Small intestine (tissue), 7 donors: ENCODE results near the gene TMEM117. TPM values are rescaled to one million over a fixed set of nuclear protein-coding genes. Genes with fewer than 3 reads are reported as not detected.

Experiments
- DNase-seq, 2 donors: peaks; one replicate each; pipeline versions ENCODE4 v3.0.0 to v3.0.0-alpha.2; 2013
- FAIRE-seq: peaks from 2 replicates; lab custom pipeline; 2012; peaks lifted over from hg19 to GRCh38; lab: Jason Lieb, UNC
- H3K27ac ChIP-seq, 3 donors: one replicate each; pipeline ENCODE4 v1.5.1; 2013; ENCODE audit warnings: low read length in 2 of 3, mild to moderate bottlenecking in 2 of 3, control low read depth in 1 of 3, inconsistent platforms in 1 of 3, low read depth in 1 of 3, moderate library complexity in 1 of 3
- H3K27me3 ChIP-seq, 3 donors: one replicate each; pipeline ENCODE4 v1.6.1; 2013; ENCODE audit warnings: low read length in 3 of 3, inconsistent platforms in 1 of 3; ENCODE audit not compliant: control insufficient read depth in 3 of 3, insufficient read depth in 3 of 3
- H3K36me3 ChIP-seq, 3 donors: one replicate each; pipeline ENCODE4 v1.6.1; 2013; ENCODE audit warnings: low read length in 3 of 3, inconsistent platforms in 1 of 3, low read depth in 1 of 3, mild to moderate bottlenecking in 1 of 3, moderate library complexity in 1 of 3; ENCODE audit not compliant: control insufficient read depth in 3 of 3, insufficient read depth in 2 of 3
- H3K4me1 ChIP-seq, 3 donors: one replicate each; pipeline ENCODE4 v1.6.1; 2013; ENCODE audit warnings: low read length in 2 of 3, inconsistent platforms in 1 of 3, low read depth in 1 of 3, mild to moderate bottlenecking in 1 of 3, moderate library complexity in 1 of 3; ENCODE audit not compliant: control insufficient read depth in 3 of 3, insufficient read depth in 2 of 3
- H3K4me3 ChIP-seq, 3 donors: one replicate each; pipeline ENCODE4 v1.5.1; 2013; ENCODE audit warnings: low read length in 3 of 3, control low read depth in 1 of 3, inconsistent platforms in 1 of 3, low read depth in 1 of 3, mild to moderate bottlenecking in 1 of 3, moderate library complexity in 1 of 3
- H3K9me3 ChIP-seq, 2 donors: one replicate each; pipeline ENCODE4 v1.6.1; 2013; ENCODE audit warnings: low read depth in 1 of 2, low read length in 1 of 2; ENCODE audit not compliant: control insufficient read depth in 2 of 2, insufficient read depth in 1 of 2
- WGBS, 3 donors: extraction: QIAGEN DNeasy Blood & Tissue Kit; methylation state at CpG; one replicate each; pipeline ENCODE4 v1.1.7; 2013; 5-methylcytosine and 5-hydroxymethylcytosine counted together
- polyA plus RNA-seq, 4 donors: library from polyadenylated mRNA; stranded (reverse) in 3 of 4; unstranded in 1 of 4; fragments of 200-250 nt in 3 of 4; fragments of 120-200 nt in 1 of 4; gene quantifications; one replicate each; pipeline versions ENCODE4 v1.2.1 to v1.2.3, GENCODE V29; 2013
- donor health status: healthy with polysubstance abuse.
- donor health status: control.
- donor health status: control.
- donor health status: Bipolar disorder and iron deficiency.
- donor health status: healthy.

TMEM117 gene
- polyA plus RNA-seq, 4 donors = 6.3 to 14.3 (median 13.8) TPM

DNA sequence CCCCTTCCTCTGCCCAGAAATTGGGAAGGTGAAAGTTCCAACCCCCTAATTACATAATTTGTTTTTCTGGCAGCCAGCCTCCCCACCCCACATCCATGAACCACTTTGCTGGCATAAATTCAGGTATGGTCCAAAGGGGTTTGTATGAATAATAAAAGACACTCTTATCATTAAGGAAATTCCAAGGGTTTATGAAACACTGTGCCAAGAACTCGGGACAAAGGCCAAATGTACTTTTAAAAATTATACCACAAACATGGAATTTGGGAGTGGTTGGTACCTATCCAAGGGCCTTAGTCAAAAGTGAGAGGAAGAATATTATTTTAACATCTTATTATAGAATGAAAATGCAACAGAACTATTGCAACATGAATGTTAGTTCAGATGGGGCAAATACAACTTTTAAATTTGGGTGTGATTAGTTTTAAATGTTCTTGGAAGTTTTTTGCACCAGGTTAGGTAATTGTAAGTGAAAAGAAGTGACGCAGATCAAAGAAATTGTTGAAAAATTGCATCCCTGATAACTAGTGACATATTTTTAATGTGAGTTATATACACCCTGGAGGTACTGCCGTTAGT, 217.8 kb downstream of the TMEM117 start:
- no peak overlapping the region for H3K27ac ChIP-seq

DNA sequence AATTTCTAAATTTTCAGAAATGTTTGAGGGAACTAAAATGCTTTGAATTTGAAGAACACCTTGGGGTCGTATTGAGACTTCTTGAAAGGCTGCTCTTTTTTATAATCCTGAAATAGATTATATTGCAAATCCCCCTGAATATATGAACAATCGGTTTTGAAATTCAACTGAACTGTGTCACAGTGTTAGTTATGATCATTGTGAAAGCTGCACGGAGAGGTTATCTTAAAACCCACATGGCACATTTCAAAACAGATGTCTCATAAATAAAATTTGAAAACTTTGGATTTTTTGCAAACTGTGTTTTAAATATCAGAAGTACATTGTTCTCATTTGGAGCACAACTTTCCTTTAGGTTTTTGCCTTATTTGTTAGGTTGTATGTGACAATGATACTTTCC, 218.4 kb downstream of the TMEM117 start:
- no peak for FAIRE-seq
- WGBS, 3 donors = 73 to 83% (median 80%) methylated on average over 3 of the region's 3 CpGs
- H3K9me3 ChIP-seq = no peaks in the 10 kb centered on the region

More for the DNA sequence above, 217.8 kb downstream of the TMEM117 start:
- 42 to 58% (median 54%) methylated on average over 3 of the region's 3 CpGs for WGBS, 3 donors
- FAIRE-seq (no peak), DNase-seq (peak in 1 of 2 donors; percentile 35)
- peaks cover 0 to 8% (median 5%) of the 10 kb centered on the region in 3 donors for H3K4me1 ChIP-seq
- no peaks in the 10 kb centered on the region for H3K9me3 ChIP-seq
- H3K36me3 ChIP-seq = no peaks in the 10 kb centered on the region
- H3K4me3 ChIP-seq = no peak overlapping the region
- no peaks in the 10 kb centered on the region for H3K27me3 ChIP-seq

GRCh38 chr12:44058366-44058765, 222.5 kb downstream of the TMEM117 start:
- DNase-seq = no peak
- no peaks in the 10 kb centered on the region for H3K9me3 ChIP-seq
- WGBS, 3 donors = 79 to 92% (median 85%) methylated on average over 2 of the region's 2 CpGs
- peaks cover 0 to 3% (median 0%) of the 10 kb centered on the region in 3 donors for H3K4me1 ChIP-seq
- no peak overlapping the region for H3K27ac ChIP-seq
- H3K4me3 ChIP-seq = no peak overlapping the region
- FAIRE-seq = no peak
- H3K36me3 ChIP-seq = no peaks in the 10 kb centered on the region
- no peaks in the 10 kb centered on the region for H3K27me3 ChIP-seq

More for the DNA sequence above, 218.4 kb downstream of the TMEM117 start:
- no peak overlapping the region for H3K4me3 ChIP-seq
- H3K27me3 ChIP-seq = no peaks in the 10 kb centered on the region
- DNase-seq = no peak
- H3K27ac ChIP-seq = no peak overlapping the region
- no peaks in the 10 kb centered on the region for H3K36me3 ChIP-seq
- peaks cover 0 to 8% (median 5%) of the 10 kb centered on the region in 3 donors for H3K4me1 ChIP-seq

DNA sequence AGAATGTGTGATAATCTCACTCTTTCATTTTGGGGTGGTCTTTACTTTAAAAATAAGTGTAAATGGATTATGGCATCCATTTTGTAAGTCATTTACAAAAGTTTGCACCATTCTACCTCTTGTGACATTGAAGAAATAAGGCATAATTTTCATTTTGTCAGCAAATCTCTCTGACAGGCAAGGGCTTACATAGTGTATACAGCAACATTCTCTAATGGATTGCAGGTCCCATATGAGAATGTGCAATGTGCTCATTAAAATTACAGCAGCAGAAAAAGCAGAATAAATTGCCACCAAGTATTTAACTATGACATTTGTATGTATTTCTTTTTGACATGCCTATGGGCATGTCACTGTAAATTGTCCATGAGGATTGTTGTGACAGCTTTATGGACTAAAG, 223.6 kb downstream of the TMEM117 start:
- no peaks in the 10 kb centered on the region for H3K27me3 ChIP-seq
- FAIRE-seq (no peak), DNase-seq (no peak)
- no peaks in the 10 kb centered on the region for H3K36me3 ChIP-seq
- no peaks in the 10 kb centered on the region for H3K9me3 ChIP-seq
- no peak overlapping the region for H3K4me3 ChIP-seq
- no peak overlapping the region for H3K27ac ChIP-seq
- no peaks in the 10 kb centered on the region for H3K4me1 ChIP-seq

DNA sequence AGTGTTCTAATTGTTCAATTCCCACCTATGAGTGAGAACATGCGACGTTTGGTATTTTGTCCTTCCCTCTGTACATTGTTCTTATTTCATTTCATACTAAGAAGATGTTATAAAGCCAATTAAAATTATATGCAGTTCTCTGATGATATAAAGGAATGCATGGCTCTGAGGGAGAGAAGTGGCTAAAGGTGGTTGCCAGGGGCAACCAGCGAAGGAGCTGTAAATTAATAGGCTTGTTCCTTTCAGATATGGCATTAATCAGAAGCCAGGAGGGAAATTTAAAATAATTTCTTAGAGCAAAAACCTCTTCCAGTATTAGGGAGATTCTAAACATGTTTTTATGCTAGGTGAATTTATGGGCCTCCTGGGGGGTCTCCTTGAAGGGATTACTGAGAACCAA, 227.8 kb downstream of the TMEM117 start:
- Histone ChIP-seq H3K9me3 (no peaks in the 10 kb centered on the region), H3K27me3 (no peaks in the 10 kb centered on the region), H3K4me1 (no peaks in the 10 kb centered on the region), H3K27ac (no peak overlapping the region), H3K4me3 (no peak overlapping the region), H3K36me3 (no peaks in the 10 kb centered on the region)
- DNase-seq (peak in 1 of 2 donors; percentile 18), FAIRE-seq (no peak)
- WGBS, 3 donors = 83 to 89% (median 84%) methylated on average over 3 of the region's 3 CpGs

- H3K27ac ChIP-seq = no peak overlapping the region
- FAIRE-seq = no peak
Observed at GRCh38 chr12:44076871-44077270, 241.0 kb downstream of the TMEM117 start.

GRCh38 chr12:44077294-44077693, 241.4 kb downstream of the TMEM117 start:
- 0 to 5% (median 1%) methylated on average over 2 of the region's 2 CpGs for WGBS, 3 donors
- no peak overlapping the region for H3K4me3 ChIP-seq
- FAIRE-seq (no peak), DNase-seq (no peak)
- H3K27me3 ChIP-seq = no peaks in the 10 kb centered on the region
- H3K9me3 ChIP-seq = peaks cover 0 to 3% of the 10 kb centered on the region in 2 donors
- H3K27ac ChIP-seq = no peak overlapping the region
- peaks cover 0 to 5% (median 0%) of the 10 kb centered on the region in 3 donors for H3K4me1 ChIP-seq
- H3K36me3 ChIP-seq = peaks cover 0 to 2% (median 0%) of the 10 kb centered on the region in 3 donors

More at GRCh38 chr12:44076871-44077270, 241.0 kb downstream of the TMEM117 start:
- 44 to 73% (median 58%) methylated on average over 2 of the region's 2 CpGs for WGBS, 3 donors
- H3K9me3 ChIP-seq = peaks cover 0 to 3% of the 10 kb centered on the region in 2 donors
- no peak overlapping the region for H3K4me3 ChIP-seq
- peak in 1 of 2 donors; percentile 16 for DNase-seq
- peaks cover 0 to 2% (median 0%) of the 10 kb centered on the region in 3 donors for H3K36me3 ChIP-seq
- peaks cover 0 to 5% (median 0%) of the 10 kb centered on the region in 3 donors for H3K4me1 ChIP-seq
- H3K27me3 ChIP-seq = no peaks in the 10 kb centered on the region

GRCh38 chr12:44078273-44078672, 242.4 kb downstream of the TMEM117 start:
- Histone ChIP-seq H3K9me3 (peaks cover 0 to 3% of the 10 kb centered on the region in 2 donors), H3K27ac (no peak overlapping the region), H3K27me3 (no peaks in the 10 kb centered on the region), H3K36me3 (peaks cover 0 to 2% (median 0%) of the 10 kb centered on the region in 3 donors), H3K4me1 (peaks cover 0 to 5% (median 0%) of the 10 kb centered on the region in 3 donors), H3K4me3 (no peak overlapping the region)
- no peak for FAIRE-seq
- DNase-seq = no peak
- 69 to 79% (median 75%) methylated on average over 4 of the region's 4 CpGs for WGBS, 3 donors
